Activated CD8-positive, alpha-beta memory T cell treated with anti-CD3 and anti-CD28 coated beads for 48 hours (primary cell): ENCODE results near the gene GRIK3.
"Not testable (repeated sequence)": the region's sequence is repeated elsewhere in the genome, so short reads cannot be mapped to it uniquely, and the experiment has no call there.

Source experiments
- DNase-seq, 3 experiments: peaks; one replicate each; pipeline ENCODE4 v3.0.0-alpha.2; 2020; ENCODE audit warnings: low read depth in 2 of 3, low spot score in 2 of 3

Gene GRIK3

DNA sequence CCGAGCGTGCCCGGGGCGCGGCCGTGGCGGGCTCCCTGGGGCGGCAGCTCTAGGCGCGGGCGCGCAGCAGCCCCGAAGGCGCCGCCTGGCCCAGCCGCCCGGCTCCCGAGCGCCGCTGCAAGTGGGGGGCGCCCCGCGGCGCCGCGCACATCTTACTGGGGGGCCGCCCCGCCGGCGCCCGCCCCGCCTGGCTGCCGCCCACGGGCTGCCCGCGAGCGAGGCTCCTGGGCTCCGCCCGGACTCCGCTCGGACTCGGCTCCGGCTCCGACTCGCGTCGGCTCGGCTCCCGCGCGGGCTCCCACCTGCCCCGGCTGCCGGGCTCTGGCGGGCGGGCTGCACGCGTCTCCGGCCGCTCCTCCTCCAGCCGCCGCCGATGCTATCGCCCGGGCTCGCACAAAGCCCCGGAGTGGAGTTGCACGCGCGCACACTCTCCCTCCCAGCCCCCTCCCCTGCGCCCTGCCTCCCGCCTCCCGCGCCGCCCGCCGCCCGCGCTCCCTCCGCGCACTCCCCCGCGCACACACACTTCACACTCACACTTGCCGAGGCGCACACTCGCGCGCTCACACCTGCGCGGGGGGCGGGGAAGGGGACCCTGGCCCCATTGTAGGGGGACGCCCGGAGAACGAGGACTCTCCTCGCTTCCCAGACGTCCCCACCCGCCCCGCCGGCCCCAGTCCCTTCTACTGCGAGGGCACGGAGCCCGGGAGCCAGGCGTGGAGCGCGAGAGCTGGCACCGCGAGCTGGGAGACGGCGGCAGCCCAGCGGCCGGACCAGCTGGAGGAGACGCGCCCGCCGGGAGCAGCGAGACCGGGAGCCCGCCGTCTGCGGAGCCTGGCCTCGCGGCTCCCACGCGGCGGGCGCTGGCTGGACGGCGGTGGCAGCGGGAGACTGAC is at the start of gene GRIK3:
GRIK3 (minus strand) TSS at position 395 of the 893 bp plus-strand sequence. CDS start 407 bp downstream, outside the sequence.
- no peak for DNase-seq

DNA sequence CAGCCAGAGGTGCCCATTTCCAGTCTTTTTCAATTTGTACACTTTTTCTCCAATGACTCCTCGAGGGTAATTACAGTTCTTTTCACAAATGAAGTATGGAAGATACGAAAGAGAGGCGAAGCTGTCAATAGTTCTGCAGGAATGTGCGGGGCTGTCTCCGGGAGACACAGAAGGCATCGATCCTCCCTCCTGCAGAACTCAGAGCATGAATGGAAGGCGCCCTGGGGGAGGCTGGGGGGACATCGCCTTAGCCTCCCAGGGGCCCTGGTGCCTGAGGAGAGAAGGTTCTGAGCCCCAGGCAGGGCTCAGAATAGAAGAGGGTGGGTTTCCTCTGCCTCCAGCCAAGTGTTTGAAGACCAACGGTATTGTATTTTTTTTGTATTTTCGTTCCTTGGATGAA is 49.7 kb upstream of the GRIK3 start:
- DNase-seq, result no peak

DNA sequence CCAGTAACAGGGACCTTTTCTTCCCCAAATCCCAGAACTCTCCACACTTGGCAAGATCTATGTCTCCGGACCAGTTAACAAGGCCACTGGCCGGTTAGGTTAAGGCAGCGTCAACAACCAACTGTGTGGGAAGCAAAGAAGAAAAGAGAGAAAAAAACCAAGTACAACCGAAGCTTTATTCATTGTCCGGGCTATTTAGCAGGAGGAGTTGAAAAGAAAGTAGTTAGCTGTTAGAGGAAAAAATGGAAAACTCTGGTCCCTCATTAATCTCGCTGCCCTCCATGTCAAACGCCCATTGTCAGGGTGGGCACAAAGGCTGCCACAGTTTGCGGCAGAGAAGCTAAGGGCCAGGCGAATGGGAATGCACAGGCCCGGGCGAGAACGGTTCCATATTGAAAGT is 49.3 kb upstream of the GRIK3 start:
- DNase-seq, result no peak

DNA sequence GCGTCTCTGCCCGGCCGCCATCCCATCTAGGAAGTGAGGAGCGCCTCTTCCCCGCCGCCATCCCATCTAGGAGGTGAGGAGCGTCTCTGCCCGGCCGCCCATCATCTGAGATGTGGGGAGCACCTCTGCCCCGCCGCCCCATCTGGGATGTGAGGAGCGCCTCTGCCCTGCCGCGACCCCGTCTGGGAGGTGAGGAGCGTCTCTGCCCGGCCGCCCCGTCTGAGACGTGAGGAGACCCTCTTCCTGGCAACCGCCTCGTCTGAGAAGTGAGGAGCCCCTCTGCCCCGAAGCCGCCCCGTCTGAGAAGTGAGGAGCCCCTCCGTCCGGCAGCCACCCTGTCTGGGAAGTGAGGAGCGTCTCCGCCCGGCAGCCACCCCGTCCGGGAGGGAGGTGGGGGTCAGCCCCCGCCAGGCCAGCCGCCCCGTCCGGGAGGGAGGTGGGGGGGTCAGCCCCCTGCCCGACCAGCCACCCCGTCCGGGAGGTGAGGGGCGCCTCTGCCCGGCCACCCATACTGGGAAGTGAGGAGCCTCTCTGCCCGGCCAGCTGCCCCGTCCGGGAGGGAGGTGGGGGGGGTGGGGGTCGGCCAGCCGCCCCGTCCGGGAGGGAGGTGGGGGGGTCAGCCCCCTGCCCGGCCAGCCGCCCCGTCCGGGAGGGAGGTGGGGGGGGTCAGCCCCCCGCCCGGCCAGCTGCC is 46.1 kb upstream of the GRIK3 start:
- DNase-seq, result not testable (repeated sequence)

DNA sequence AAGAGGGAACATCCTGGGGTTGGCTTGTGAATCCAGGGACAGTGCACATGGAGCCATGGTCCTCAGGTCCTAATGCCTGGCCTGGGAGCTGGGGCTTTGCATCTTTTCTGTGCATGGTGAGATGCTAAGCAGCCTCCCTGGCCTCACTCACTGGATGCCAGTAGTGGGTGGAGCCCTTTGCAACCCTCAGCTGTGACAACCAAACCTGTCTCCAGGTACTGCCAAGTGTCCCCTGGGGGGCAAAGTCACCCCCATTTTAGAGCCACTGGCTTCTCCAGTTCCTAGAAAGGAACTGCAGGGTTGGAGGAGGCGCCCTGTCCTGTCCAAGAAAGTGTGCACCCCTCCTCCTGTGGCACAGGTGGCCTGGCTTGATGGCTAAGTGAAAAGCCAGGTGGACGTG is 44.6 kb upstream of the GRIK3 start:
- no peak for DNase-seq

DNA sequence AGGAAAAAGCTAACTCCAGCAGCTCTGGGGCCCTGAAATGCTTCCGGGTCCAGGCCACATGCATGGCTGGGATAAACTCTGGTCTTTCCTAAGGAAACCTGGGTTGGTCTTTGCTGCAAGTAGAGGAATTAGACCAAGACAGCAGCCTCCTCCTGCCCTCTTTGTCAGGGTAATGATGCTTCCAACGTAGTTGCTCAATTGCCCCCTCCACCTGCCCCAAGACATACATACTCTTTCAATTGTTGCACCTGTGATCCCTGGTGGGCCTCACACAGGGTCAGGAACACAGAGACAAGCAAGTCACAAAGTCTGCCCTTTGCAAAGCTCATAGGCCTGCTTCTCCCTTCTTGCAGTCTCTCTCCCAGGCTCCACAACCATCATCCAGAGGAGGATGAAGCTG is 41.9 kb upstream of the GRIK3 start:
- DNase-seq, result no peak

DNA sequence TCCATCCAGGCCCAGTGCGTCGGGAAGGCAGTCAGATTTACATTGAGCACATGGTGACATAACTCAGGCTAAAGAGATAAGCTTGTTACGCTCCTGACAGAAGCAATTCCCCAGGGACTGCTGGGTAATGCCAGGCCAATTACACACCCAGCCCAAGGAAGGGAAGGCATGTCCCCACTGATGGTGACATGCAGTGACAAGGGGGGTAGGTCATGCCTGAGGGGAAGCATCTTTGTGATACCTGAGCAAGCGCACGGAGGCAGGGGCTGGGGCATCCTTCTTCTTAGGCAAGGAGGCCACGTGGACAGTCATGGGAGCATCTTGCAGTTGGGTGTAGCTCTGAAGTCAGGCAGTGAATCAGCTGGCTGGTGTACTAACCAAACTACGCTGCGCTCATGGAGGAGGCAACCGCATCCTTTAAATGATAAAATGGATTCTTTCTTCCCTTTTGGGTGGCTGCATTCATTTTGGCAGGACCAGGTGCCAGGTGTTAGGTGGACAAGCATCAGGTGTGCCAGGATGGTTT is 39.6 kb upstream of the GRIK3 start:
- DNase-seq, result no peak

DNA sequence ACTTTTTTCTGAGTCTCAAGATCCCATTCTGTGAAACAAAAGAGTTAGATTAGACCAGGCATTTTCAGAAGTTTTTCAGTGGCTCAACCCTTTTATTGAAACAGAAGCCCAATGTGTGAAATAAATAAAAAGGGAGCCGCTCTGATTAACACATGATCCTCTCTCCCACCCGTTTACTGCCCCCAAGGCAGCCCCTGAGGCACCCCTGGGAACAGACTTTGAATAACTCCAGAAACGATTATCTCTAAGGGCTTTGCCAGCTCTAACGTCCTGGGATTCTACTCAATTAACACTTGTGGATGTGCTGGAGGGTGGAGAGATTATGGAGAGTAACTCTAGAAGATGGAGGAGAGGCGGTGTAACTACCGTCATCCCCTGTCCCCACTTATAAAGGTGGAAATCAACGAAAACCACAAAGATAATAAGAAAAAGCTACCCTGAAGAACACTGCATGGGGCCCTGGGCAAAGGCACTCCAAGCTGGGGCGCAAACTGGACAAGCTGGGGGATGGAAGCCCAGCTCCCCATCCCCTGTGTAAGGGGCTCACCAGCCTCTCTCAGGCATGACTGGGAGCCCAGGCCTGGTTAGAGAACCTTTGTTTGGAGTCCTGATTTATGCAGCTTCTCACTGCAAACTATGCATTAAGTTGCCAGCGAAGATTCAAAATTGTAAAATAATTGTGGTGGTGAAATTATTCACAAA is 39.0 kb upstream of the GRIK3 start:
- no peak for DNase-seq

DNA sequence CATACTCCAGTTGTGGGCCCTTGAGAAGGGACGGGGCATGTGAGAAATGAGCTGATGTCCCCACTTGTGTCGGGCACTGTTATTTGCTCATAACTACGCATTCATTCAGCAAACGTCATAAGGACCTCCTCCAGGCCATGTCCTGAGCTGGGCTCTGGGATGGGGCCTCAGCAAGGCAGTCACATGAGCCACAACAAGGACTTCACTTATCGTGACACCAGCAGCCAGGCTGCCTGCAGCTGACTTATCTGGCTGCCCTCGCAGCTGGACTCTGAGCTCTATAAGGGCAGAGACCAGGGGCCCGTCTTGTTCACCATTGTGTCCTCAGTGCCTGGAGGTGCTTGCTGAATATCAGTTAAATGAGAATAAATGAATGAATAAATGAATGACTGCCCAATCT is 37.5 kb upstream of the GRIK3 start:
- no peak for DNase-seq

DNA sequence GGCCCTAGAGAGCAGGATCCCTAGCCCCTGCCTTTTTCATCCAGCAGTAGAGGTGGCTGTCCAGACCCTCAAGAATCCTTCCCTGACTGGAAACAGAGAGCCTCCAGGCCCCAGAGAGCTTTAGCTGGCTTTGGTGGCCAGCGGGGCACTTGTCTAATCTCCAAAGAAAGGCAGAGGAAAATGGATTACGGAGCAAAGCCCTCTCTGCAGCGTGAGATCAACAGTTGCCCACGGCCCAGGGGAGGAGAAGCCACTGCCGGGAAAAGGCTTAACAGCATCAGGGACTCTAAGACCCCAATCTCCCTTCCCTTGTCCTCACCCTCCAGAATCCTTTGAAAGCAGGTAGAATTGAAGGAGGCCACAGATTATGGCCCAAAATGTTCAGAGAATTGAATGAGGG is 35.8 kb upstream of the GRIK3 start:
- DNase-seq, result no peak

DNA sequence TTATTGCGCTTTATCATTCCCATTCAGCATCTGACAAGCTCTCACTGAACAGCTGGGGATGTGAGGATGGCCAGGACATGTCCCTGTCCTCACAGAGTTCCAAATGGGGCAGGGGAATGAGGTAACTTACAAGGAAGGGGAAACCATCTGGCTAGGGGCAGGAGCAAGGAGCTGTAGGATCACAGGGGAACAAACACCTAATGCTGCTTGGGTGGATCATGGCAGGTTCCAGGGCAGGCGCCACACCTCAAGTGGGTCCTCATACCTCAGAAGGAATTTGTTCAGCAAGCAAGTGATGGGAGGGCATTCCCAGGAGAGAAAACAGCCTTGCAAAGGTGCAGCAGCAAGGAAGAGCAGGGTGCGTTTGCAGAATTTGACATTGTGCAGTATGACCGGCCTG is 35.1 kb upstream of the GRIK3 start:
- DNase-seq, result no peak

DNA sequence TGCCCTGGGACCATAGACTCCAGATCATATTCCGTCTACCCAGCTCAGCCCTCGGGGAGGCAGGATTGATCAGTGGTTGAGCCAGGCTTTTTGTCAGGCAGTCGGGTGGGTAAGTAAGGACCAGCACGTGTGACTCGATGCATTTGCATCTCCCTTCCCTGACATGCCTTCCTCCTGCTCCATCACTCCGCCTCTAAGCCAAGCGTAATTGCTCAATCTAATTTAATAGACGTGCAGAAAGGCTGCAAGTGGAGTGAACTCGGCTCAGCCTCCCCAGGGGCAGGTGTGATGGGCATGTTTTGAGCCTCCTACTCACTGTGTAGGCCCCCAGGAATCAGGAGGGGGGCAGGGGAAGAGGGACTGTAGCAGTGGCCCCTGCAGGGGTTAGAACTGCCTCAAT is 34.6 kb upstream of the GRIK3 start:
- DNase-seq, result no peak

DNA sequence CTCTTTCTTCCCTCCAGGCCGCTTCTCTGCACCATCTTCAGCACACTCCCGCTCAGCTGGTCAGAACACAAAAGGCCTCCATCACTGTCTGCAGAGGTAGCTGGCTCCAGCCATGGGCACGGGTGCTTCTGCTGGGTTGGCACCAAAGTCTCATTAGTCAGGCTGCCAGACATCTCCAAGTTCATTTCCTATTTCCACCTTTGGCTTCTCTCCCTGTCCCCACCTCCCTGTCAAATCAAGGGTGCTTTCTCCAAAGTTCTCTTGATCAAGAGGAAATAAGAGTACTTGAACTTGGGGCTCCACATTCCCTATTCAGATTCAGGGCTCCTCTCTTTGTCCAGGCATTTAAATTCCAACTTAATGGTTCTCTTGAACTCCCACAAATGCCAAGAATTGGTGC is 33.9 kb upstream of the GRIK3 start:
- DNase-seq, result no peak

DNA sequence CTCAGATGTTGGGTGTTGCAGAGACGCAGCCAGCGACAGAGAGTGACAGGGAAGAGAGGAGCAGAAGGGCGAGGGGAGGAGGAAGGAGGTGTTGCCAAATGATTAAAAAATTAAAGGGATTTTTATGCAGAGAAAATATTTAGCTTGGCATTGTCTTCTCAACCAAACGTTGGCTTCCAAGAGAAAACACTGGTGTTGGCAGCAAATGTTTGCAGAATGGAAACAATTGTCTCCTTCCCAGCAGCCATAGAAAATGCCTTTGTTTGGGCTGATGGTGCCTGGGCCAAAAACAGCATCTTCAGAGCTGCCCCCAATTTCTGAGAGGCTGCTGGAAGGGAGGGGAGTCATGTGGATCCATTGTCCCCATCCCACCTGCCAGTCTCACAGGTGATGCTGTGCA is 29.7 kb upstream of the GRIK3 start:
- DNase-seq, result no peak

DNA sequence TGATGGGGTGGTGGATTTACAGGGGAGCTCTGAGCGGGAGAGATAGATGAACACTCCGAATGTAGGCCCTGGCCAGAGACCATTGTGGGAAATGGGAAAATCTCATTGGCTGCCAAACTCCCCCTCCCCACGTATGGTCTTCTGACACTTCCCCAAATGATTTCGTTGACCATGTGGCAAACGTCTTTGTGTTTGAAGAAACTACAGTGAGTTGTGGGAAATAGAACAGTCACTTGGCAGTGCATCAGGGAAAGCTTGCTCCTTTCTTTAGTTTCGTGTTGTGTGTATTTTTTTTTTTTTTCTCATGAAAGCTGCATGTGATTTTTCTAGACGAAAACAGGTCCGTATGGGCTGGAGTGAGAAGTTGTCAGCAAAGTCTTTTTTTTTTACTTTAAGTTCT is 25.0 kb upstream of the GRIK3 start:
- no peak for DNase-seq

DNA sequence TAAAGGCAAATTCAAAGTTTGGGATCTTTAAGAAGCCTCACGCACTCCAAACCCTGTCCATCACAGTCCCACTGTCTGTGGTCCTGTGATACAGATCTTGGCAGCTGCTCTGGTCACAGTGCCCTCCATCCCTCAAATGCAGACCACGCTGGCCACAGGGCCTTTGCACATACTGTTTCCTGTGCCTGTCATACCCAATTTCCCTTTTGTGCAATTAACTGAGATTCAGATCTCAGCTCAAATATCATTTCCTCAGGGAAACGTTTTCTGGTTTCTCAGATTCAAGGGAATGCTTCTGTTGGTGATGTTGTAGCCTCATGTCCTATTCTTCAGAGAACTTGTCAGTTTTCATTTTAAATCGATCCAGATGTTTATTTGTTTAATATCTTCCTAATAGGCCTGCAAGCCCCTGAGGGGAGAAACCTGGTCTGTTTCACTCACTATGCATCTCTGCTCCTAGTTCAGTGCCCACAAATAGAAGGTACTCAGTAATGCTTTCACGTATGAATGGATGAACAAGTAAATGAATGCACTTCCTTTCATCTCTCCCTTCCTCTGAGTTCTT is 24.2 kb upstream of the GRIK3 start:
- DNase-seq, result no peak

DNA sequence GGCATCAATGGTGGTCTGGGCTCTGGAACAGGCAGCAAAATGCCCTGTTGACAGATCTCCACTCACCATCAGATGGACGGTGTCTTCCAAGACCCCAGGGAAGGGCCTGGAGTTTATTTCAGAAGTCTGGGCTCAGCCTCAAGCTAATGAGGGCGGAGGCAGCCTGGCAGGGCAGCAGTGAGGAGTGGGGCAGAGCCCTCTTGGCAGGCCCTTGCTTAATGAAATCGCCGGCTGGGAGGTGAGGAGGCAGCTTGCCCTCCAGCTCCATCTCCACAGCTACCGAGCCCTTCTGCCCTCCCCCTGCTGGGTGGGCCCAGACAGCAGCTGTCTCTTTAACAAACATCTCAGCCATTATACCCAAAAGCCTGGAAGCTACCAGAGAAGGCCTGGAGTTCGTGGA is 22.0 kb upstream of the GRIK3 start:
- no peak for DNase-seq

DNA sequence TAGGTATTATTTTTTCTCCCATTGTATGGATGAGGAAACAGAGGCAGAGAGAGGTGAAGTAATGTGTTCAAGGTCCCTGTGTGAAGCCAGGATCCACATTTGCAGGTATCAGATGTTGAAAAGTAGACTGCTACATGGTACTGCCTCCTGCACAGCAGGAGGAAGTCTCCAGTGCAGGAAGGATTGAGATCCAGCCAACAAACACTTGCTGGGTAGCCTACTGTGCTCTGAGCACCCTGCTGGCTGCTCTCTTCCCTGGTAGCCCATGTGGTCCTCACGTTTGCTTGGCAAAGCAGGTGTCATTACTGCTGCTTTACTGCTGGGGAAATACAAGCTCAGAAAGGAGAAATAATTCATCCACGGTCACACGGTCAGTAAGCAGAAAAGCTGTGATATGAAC is 21.3 kb upstream of the GRIK3 start:
- no peak for DNase-seq

DNA sequence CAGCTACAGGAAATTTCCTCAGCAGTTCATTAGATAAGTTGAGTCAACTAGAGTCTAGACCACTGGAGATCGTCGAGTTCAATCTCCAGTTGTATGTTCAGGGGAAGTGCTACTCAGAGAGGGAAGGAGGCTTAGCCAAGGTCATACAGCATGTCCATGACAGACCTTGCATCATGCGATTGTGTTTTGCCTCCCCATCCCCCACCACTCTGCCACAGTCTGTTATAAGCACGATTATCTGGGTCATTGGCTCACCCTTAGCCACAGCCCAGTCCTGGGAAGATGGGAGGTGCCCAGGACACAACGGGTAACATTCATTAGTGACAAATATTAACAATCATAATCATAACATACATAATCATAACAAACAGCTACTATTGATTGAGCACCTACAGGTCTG is 18.9 kb upstream of the GRIK3 start:
- DNase-seq, result no peak

DNA sequence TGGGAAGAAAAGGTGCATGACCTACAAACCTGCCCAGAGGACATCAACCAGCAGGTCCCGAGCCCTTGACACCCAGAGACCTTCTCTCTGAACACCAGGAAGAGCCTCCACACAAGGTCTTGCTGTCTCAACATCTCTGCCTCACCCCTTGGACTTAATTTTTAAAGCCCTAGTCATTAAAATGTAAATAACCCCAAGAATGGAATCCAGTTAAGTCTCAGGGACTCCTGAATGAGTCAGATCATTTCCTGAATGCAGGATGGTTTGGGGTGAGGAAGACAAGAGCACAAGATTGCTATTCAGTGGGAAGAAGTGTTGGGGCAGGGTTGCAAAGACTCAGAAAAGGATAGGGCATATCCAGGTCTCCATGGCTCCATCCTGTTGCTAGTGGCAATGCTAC is 17.8 kb upstream of the GRIK3 start:
- DNase-seq, result no peak

DNA sequence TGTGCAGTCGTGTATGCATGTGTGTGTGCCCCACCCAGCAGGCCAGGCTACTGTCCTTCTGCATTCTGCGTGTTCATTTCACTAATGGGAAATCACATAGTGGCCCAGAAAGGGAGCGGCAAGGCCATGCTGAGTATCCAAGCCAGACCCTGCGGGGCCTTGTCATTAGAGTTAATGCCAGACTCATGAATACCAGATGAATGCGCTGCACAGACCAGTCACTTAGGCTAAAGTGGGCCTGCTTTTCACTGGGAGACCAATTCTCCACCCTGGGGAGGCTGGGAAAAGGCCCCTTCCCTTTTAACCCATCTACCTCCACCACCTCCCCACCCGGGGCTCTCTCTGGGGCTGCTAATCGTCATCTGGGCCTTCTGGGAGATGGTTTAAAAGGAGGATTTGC is 17.0 kb upstream of the GRIK3 start:
- no peak for DNase-seq
